ENCODE data around the gene ORC3. TPM values are rescaled to one million over a fixed set of nuclear protein-coding genes. Genes with fewer than 3 reads are reported as not detected.

Gene ORC3
- total RNA-seq, 1 donor from 2014 or later: 9.6 TPM

DNA sequence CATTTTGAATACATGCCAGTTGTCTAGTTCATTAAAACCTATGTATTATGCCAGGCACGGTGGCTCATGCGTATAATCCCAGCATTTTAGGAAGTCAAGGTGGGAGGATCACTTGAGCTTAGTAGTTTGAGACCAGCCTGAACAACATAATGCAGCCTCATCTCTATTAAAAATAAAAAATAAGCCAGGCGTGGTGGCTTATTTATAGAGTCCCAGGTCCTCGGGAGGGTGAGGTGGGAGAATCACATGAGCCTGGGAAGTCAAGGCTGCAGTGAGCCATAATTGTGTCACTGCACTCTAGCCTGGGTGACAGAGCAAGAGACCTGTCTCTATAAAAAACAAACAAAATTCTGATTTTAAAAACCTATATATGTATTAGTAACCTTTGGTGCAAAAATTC is 27.5 kb downstream of the ORC3 start:
- H3K4me3 ChIP-seq: no peak overlapping the region

GRCh38 chr6:87618531-87618930 is 28.6 kb downstream of the ORC3 start:
- no peak for DNase-seq (ENCODE audit: extremely low spot score in 2 of 2)
- Histone ChIP-seq H3K4me1 (no peaks in the 10 kb centered on the region), H3K4me3 (no peak overlapping the region), H3K27me3 (no peaks in the 10 kb centered on the region), H3K9me3 (no peaks in the 10 kb centered on the region), H3K36me3 (peaks cover 0 to 12% of the 10 kb centered on the region in 2 donors), H3K27ac (no peak overlapping the region)
- TF ChIP-seq POLR2AphosphoS5 (IDR thresholded peaks at IDR 0.05; ENCODE audit: insufficient read depth in 1 of 2, low read depth in 1 of 2) (no peak), POLR2A (IDR thresholded peaks at IDR 0.05) (no peak), CTCF (IDR thresholded peaks at IDR 0.05) (no peak)
- intact Hi-C loops (cut with DNase I): no loop called here

More for the DNA sequence above, 27.5 kb downstream of the ORC3 start:
- TF ChIP-seq POLR2A (IDR thresholded peaks at IDR 0.05) (no peak), CTCF (IDR thresholded peaks at IDR 0.05) (no peak), POLR2AphosphoS5 (IDR thresholded peaks at IDR 0.05; ENCODE audit: insufficient read depth in 1 of 2, low read depth in 1 of 2) (no peak)
- no peaks in the 10 kb centered on the region for H3K4me1 ChIP-seq
- no peak for DNase-seq (ENCODE audit: extremely low spot score in 2 of 2)
- no peaks in the 10 kb centered on the region for H3K9me3 ChIP-seq
- no peaks in the 10 kb centered on the region for H3K27me3 ChIP-seq
- no peak overlapping the region for H3K27ac ChIP-seq
- H3K36me3 ChIP-seq: peaks cover 0 to 15% of the 10 kb centered on the region in 2 donors
- intact Hi-C loops (cut with DNase I): no loop called here

GRCh38 chr6:87623248-87623647 is 33.3 kb downstream of the ORC3 start:
- no peak for TF ChIP-seq POLR2A (IDR thresholded peaks at IDR 0.05)
- no peak for TF ChIP-seq CTCF (IDR thresholded peaks at IDR 0.05)
- no peak for TF ChIP-seq POLR2AphosphoS5 (IDR thresholded peaks at IDR 0.05; ENCODE audit: insufficient read depth in 1 of 2, low read depth in 1 of 2)
- Histone ChIP-seq H3K36me3 (peaks cover 0 to 12% of the 10 kb centered on the region in 2 donors), H3K27me3 (no peaks in the 10 kb centered on the region), H3K9me3 (no peaks in the 10 kb centered on the region), H3K4me1 (no peaks in the 10 kb centered on the region), H3K27ac (no peak overlapping the region), H3K4me3 (no peak overlapping the region)
- intact Hi-C loops (cut with DNase I): no loop called here
- DNase-seq (ENCODE audit: extremely low spot score in 2 of 2): no peak

DNA sequence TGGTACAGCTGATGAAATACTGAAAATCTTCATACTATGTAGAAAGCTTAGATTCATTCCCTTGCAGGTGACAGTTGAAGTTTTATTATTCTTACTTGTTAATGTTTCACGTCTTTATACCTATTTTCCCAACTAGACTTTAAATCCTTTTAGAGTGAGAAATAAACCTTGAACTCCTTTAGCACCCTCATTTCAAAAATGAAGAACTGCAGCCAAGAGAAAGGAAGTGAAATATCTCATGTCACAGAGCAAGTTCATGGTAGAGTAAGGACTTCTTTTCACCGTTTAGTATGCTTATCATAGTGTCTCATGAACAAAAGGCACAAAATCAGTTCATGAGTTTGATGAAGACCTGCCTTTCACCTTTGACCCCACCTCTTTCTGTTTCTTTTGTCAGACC is 38.5 kb downstream of the ORC3 start:
- TF ChIP-seq POLR2AphosphoS5 (IDR thresholded peaks at IDR 0.05; ENCODE audit: insufficient read depth in 1 of 2, low read depth in 1 of 2) (no peak), POLR2A (IDR thresholded peaks at IDR 0.05) (no peak), CTCF (IDR thresholded peaks at IDR 0.05) (no peak)
- Histone ChIP-seq H3K4me3 (no peak overlapping the region), H3K36me3 (peaks cover 0 to 5% of the 10 kb centered on the region in 2 donors), H3K27me3 (no peaks in the 10 kb centered on the region), H3K9me3 (no peaks in the 10 kb centered on the region), H3K27ac (no peak overlapping the region), H3K4me1 (no peaks in the 10 kb centered on the region)
- DNase-seq (ENCODE audit: extremely low spot score in 2 of 2): no peak
- intact Hi-C loops (cut with DNase I): no loop called here

DNA sequence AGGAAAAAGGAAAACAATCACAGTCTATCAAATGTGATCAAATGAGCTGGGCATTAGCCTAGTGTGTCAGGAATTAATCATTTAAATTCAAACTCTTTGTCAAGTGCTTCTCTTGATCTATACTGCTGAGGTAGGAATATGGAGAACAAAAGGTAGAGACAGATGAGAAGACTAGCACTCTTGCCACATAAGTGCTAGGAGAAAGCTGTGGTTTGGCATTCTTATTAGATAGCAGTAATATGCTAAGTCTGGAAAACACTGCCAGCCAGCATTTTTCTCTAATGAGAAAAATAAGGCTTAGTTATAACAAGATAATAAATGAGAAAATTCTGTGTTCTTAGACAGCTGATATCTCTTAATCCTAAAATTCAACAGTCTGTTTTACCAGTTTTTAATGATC is 38.9 kb downstream of the ORC3 start:
- Histone ChIP-seq H3K27ac (no peak overlapping the region), H3K9me3 (no peaks in the 10 kb centered on the region), H3K36me3 (peaks cover 0 to under 1% of the 10 kb centered on the region in 2 donors), H3K27me3 (no peaks in the 10 kb centered on the region), H3K4me3 (no peak overlapping the region), H3K4me1 (no peaks in the 10 kb centered on the region)
- no peak for DNase-seq (ENCODE audit: extremely low spot score in 2 of 2)
- TF ChIP-seq POLR2AphosphoS5 (IDR thresholded peaks at IDR 0.05; ENCODE audit: insufficient read depth in 1 of 2, low read depth in 1 of 2) (no peak), CTCF (IDR thresholded peaks at IDR 0.05) (no peak), POLR2A (IDR thresholded peaks at IDR 0.05) (no peak)
- intact Hi-C loops (cut with DNase I): no loop called here
